Activated CD4-positive, alpha-beta T cell treated with anti-CD3 and anti-CD28 coated beads, Interleukin-2, amount 50 U/mL, for 48 hours (primary cell): ENCODE results near the gene NDUFB7.
"Not testable (repeated sequence)": the region's sequence is repeated elsewhere in the genome, so short reads cannot be mapped to it uniquely, and the experiment has no call there.

Experiments used
- DNase-seq, 2 experiments: peaks; one replicate each; pipeline ENCODE4 v3.0.0-alpha.2; 2020

NDUFB7 gene

DNA sequence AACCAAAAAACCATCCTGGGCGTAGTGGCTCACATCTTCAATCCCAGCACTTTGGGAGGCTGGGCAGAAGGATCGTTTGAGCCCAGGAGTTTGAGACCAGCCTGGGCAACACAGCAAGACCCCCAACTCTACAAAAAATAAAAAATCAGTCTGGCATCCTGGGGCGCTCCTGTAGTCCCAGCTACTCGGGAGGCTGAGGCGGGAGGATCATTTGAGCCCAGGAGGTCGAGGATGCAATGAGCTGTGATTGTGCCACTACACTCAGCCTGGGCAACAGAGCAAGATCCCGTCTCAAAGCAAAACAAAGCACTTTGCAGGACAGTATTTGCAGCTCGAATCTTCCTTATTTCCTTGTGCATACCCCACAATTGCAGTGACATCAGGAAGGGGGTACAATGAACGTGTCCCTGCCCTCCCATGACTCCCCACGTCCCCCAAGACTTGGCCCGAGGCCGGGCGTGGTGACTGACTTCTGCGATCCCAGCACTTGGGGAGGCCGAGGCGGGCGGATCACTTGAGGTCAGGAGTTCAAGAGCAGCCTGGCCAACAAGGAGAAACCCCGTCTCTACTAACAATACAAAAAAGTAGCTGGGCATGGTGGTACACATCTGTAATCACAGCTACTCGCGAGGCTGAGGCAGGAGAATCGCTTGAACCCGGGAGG is 870 bp downstream of the NDUFB7 start:
- DNase-seq: no peak

DNA sequence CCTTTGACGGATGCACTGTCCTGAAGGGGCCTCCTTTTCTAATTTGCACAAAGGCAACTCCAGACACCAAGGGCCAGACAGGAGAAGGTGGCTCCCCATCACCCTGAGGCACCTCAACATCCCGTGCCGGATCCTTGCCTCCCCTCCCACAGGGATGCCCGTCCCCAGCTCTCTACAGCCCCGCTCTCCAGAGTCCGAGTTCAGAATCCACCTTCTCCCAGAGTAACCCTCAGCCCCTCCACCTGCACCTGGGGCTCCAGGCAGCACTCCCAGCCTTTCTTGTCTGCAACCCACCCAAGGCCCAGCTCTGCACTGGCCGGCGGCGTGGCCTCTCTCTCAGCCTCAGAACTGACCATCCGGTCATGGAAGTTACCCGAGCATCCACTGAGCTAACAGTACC is 4.8 kb downstream of the NDUFB7 start:
- DNase-seq: no peak

DNA sequence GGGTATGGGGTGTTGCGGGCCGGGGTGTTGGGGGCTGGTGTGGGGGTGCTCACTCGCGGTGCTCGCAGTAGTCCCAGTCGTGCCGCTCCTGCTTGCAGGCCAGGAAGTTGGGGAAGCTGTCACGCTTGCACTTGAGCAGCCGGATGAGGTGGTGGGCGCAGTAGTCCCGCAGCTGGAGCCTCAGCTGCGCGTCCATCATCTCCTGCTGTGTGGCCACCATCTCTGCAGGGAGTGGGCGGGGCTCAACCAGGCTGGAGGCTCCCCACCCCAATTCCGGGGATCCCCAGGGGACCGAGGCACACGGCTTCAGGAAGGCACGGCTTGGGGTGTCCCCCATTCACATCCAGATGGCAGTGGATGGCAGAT is 5.2 kb downstream of the NDUFB7 start:
- no peak for DNase-seq

DNA sequence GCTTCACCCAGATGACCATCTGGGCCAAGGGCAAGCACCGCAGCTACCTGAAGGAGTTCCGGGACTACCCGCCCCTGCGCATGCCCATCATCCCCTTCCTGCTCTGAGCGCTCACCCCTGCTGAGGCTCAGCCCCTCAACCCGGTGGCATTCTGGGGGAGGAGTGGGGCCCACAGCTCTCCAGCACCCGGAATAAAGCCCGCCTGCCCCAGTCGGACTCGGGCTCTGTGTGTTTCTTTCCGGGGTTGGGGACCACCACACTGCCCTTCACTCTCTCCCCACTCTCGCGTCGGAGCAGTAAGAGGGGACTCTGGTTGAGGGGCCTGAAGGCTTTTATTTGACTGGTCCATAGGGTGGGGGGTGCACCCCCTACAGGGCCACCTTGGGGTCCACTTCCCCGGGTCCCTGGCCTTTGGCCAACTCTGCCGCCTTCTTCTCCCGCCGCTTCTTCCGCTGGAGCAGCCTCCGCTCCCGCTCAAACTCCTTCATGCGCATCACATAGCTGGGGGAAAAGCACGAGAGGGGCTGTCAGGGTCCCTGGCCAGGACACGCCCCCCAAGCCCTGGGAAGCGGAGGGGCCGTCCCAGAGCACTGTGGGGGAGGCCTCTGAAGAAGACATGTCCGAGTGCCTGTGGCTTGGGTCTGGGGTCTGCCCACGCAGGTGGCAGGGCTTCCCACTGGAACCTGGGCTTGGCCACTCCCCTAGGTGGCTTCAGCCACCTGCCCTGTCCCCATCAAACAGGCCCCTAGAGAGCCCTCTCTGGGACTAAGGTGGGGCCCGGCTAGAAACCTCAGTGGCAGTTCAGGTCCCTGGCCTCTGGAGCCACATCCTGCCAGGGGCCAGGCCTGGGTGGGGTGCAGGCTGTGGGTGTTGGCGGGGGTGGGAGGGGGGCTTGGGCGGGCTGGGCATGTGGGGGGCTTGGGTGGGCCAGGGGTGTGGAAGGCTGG is 5.8 kb downstream of the NDUFB7 start:
- DNase-seq: no peak

DNA sequence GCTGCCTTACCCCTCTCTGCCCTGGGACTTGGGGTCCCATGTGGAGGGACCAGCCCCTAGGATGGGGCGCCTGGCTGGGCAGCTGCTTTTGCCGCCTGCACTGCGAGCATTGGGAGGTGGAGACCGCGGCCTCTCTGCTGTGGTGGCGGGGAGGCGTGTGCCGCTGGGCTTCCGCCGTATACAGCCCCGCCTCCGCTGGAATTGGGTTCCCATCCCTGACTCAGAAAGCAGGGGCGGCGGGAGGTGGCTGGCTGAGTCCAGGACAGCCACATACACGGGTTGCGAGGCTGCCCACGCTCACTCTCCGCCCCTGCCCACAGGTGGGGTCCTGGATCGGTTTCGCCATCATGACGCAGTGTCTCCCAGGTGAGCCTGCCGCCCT is 6.6 kb downstream of the NDUFB7 start:
- DNase-seq: no peak

DNA sequence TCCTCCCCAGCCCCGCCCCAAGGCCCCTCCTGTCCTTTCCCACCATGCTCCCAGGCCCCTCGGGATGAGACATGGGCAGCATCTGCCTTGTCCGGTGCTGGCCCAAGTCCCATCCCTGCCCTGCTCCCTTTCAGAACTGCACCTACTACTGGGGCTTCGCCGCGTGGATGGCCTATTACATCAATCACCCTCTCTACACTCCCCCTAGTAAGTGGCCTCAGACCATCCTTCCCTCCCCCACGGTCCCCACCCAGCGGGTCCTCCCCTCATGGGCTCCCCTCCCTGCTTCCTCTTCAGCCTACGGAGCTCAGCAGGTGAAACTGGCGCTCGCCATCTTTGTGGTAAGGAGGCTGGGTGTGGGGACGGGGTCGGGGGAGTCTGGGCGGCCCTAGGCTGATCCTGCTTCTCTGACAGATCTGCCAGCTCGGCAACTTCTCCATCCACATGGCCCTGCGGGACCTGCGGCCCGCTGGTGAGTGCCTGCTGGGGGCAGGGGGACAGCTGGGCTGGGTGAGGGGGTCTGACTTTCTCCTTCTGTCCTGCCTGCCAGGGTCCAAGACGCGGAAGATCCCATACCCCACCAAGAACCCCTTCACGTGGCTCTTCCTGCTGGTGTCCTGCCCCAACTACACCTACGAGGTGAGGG is 7.1 kb downstream of the NDUFB7 start:
- DNase-seq: not testable (repeated sequence)

DNA sequence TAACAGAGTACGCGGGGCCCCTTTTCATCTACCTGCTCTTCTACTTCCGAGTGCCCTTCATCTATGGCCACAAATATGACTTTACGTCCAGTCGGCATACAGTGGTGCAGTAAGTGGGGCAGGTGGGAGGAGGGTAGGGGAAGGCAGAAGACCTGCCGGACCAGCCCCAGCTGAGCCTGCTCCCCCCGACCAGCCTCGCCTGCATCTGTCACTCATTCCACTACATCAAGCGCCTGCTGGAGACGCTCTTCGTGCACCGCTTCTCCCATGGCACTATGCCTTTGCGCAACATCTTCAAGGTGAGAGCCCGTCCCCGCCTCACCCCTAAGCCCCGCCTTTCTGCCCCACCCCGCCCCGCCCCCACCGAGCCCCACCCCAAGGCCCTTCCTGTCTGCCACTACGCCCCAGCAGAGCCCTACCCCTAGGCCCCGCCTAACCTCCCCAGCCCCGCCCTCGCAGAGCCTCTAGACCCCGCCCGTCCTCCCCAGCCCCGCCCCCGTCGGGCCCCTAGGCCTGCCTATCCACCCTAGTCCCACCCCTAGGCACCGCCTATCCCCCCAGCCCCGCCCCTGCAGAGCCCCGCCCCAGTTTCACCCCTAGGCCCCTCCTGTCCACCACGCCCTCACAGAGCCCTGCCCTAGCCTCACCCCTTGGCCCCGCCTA is 7.7 kb downstream of the NDUFB7 start:
- DNase-seq: peak; percentile 60 to 61

DNA sequence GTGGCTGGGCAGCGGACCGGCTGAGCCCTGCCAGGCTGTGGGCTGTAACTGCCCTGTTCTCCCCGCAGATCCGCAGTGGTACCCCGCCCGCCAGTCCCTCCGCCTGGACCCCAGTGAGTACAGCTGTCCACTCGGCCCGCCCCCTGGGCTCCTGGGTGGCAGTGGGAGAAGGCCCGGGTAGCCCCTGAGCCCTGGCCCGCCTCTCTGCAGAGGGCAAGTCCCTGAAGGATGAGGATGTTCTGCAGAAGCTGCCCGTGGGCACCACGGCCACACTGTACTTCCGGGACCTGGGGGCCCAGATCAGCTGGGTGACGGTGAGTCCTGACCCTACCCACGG is 8.3 kb downstream of the NDUFB7 start:
- no peak for DNase-seq

DNA sequence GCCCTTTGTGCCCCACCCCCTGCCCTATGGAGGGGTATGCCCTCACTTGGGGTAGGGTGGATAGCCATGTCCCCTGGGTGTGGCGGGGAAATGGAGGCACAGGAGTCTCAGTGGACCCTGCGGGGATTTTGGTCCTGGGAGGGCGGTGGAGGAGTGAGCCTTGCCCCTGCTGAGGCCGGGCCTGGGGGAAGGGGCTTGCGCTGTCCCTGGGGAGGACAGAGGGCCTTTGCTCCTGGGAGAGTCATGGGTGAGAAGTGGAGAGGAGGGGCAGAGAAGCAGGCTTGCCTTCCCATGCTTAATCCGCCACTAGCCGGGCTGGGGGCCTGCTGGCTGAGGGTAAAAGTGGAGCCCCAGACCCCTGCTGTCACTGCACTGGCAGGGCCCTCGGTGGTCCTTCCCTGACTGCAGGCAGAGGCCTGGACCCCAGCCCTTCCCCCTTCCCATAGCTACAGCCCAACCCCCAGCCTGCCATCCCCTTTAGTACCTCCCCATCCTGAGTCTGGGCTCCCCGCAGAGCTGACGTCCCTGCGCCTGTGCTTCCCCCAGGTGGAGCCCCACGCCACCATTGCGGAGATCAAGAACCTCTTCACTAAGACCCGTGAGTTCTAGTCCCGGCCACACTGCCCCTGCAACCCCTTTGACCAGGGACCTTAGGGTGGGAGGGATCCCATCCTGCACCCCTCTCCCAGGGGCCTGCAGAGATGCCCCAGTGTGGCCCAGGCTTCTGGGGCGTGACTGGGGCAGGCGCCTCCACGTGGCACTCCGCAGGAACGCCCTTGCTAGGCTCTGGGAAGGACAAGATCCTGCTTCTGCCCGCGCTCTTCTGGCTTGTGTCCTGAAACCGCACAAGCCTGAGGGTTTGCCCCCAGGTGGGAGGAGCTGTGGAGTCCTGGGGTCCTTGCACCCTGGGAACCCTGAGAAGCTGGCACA is 8.9 kb downstream of the NDUFB7 start:
- DNase-seq: no peak

DNA sequence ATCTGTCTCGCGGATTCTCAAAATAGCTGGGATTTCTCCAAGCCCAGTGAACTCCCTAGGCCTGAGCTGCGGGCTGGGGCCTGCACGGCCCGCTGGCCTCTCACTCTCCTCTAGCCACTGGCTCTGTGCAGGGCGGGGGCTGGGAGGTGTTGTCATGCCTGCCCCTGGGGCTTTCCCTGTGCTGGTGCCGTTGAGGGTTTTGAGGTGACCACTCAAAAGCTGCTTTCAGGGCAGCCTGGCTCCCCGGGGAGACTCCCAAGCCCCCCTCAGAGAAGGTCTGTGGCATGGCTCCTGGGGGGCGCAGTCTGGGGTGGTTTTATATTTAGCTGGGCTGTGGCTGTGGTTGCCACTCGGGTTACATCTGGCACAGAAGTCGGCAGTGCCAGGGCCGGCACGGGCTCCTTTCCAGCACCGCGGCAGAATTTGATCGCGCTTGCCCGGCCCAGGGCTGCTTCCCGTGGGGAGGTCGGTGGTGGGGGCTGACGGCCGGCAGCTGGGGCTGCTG is 10.0 kb downstream of the NDUFB7 start:
- no peak for DNase-seq

DNA sequence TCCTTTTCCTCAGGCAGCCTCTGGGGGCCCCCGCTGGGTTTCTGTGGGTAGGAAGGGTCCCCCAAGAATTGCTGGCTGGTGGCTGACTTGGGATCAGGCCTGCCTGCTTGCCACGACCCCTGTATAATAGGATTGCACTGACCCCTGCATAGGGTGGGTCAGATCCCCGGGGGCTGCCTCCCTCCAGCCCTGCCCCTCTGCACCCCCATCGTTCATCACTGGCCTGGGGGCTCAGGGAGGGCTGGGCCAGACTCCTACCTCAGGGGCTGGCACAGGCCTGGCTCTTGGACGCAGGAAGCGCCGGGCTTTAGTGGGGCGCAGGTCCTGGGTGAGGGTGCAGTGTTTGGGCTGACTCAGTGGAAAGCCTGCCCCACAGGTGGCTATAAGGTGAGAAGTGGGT is 10.6 kb downstream of the NDUFB7 start:
- no peak for DNase-seq

DNA sequence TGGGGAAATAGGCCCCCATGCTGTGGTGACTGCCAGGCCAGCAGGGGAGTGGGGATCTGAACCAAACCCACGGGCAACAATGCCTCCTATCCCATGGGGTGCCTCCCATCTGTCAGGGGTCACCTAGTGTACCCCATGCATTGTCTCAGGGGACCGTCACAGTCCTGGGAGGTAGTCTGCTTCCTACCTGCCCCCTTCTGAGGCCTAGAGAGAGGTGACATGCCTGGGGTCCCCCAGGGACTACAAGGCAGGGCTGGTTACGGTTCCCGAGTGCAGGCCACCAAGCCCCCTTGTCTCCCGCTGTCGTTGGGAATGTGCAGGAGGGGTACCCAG is 11.1 kb downstream of the NDUFB7 start:
- DNase-seq: no peak

DNA sequence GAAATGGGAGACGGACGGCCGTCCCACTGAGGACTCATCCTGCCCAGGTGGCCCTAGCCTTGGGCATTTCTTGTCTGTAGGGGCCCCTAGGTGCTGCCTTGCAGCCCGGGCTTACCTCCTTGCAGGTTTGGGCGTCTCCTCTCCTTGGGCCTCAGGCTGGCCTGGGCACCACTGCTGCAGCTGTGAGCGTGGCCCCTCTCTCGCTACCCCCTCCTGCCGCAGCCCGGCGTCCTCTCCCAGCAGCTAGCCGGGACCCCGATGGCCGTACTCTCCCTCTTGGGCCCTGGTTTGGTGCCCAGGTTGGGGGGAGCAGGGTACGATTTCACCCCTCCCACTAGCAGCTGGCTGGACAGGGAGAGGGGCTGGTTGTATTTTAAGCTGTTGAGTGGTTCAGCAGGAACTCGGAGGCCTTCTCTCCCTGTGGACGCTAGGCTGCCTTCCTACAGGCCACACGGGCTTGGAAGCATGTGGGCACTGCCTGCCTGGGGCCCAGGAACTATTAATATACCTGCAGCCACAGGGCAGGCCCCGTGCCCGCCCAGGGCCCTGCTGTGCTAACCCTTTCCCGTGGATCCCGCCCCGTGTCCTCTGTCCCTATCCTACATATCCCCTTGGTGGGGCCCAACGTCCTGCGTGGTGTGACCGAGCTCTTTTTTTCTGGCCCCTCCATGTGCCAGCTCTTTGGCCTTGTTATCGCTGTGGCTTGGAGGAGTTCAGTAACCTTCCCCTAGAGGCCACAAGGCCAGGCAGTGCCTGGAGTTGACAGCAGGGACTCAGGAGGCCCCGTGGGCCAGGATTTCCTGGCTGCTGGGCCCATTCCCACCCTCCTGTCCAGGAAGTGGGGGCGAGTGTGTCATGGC is 11.7 kb downstream of the NDUFB7 start:
- no peak for DNase-seq

DNA sequence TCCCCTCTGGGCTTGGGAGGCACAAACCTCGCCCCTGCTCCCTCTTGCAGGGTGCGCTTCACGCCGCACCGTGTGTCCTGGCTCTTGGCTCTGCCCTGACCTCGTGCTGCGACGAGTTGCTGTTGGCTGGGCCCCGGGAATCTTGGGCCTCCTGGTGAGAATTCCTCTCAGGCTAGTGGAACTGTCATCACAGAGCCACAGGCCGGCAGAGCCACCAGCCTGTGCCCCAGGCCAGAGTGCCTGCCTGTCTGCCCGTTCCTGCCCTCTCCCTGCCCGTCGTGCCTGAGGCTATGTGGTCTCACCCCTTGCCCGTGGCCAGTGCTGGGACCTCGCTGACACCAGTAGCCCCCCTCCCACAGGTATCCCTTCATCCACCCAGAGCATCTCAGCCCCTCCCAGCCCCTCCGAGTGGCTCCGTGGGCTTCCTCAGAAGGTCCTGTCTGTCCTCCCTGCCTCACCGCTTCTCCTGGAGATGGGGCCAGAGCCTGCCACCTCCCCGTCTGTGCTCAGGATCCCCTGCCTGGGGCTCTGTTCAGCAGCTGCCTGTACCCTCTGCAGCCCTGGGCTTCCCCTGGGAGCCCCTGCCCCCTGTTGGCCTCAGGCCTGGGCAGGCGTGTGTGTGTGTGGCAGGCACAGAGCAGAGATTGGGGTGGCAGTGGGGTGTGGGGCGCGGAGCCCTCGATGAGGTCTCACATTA is 13.3 kb downstream of the NDUFB7 start:
- no peak for DNase-seq

DNA sequence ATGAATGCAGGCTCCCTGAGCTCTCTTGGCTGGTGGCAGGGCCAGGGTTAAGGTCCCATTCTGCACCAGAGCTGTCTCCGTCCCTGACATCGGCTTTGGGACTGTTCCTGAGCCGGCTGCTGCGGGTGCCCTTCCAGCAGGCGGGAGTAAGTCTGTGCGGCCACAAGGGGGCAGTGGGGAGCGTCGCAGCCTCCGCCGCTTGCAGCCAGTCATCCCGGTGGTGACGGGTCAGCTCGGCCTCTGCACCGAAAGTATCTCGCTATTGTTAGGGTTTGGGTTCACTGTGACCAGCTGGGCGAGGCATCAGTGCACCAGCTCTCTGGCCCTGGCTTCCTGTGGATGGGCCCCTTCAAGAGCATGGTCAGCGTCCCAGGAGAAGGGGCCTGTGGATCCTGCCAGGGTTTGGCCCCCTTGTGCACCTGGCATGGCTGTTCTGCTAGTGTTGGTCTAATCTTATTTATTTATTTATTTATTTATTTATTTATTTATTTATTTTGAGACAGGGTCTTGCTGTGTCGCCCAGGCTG is 15.1 kb downstream of the NDUFB7 start:
- peak; percentile 82 to 85 for DNase-seq

DNA sequence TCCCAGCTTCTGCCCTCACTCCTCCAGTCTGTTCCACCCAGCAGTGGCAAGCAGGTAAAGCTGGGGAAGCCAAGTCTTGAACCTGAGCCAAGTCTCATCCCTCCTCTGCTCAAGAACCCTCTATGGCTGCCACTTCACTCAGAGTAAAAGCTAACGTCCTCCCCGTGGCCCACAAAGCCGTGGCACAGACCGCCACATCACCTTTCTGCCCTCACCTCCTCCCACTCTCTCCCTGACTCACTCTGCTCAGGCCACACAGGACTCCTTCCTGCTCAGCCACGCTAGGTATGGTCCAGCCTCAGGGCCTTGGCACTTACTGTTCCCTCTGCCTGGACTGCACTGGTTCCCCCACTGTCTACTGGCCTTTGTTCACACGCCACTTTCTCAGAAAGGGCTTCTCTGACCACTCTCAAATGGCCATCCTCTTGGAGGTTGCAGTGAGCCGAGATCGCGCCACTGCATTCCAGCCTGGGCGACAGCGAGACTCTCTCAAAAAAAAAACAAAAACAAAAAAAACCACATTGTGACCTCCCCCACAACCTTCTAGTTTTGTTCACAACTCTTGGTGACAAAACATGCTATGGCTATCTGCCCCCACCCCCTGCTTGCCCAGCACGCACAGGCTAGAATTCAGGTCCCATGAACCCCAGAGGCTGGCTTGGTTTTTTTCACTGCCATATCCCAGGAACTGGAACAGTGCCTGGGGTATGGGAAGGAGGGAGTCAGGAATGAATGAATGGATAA is 15.8 kb downstream of the NDUFB7 start:
- no peak for DNase-seq

DNA sequence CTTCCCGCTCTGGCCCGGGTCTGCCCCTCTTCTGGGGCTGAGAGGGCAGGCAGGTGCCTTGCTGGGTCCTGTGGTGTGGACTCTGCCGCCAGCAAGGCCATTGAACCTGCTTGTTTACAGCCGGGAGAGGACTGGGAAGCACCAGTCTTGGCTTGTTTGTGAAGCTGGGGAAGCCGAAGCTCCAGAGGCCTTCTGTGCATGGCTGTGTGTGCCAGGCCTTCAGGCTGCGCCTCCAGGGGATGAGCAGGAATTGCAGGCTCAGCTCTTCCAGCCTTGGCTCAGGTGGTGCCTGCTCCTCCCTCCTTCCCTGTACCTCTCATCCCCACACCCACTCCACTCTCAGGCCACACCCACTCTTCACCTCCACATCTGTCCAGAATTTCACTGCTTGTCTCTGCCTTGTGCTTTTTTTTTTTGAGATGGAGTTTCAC is 17.5 kb downstream of the NDUFB7 start:
- DNase-seq: no peak

DNA sequence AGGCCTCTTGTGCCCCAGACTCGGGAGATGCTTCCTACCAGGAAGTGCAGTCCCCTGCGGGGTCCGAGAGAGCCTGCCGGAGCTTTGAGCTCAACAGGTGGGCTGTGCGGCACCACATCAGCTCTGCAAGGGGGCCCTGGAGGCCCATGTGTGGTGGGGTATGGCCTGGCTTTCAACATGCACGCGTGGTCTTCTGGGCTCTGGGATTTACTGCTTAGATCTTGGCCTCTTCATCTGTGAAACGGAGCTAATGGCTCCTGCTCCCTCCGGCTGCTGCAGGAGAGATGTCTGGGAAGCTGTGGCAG is 18.0 kb downstream of the NDUFB7 start:
- DNase-seq: no peak

DNA sequence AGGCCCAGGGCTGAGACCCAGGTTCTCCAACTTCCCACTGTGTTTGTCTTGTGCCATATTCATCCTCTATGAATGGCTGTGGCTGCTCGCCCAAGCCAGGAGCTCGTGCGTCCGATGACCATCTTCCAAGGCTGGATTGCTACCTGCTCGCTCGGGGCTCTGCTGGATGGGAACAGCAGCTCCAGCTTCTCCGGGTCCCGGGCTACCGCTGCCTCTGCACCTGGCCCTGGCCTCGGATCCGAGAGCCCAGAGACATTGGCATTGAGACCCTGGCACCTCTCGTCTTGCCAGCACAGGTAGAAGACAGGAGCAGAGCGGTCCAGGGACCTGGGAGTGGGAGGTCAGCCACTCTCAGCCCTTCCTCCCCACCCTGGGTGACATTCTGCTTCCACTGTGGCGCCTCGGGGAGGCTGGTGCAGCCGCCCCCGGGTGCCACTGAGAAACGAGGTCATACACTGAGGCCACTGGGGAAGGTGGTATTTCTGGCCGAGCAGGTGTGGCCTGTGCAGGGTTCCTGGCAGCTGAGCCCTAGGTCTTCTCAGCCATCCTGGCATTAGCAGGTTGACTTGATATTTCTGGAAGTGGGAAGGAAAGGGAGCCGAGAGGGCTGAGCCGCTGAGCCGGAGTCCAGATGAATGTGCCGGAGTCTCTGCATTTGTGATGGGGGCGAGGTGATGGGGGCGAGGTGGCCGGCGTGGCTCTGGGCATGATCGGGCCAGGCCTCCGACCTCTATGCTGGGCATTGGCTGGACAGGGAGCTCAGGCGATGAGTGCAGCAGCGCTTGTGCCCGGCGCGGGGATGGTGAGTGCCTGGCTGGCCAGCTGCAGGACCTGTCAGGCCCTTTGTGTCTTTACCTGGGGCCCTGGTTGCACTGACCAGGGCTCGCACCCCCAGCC is 18.6 kb downstream of the NDUFB7 start:
- DNase-seq: no peak
